Measurements from ENCODE around the gene PSMA6. TPM values are rescaled to one million over a fixed set of nuclear protein-coding genes. Genes with fewer than 3 reads are reported as not detected.

PSMA6 gene
- total and polyA plus RNA-seq, 2 of the 8 experiments (the other 6 are each of a cell fraction or from before 2014, with no cell fraction given): 180 to 238 TPM

- Histone ChIP-seq H2BK5ac (ENCODE audit: low read depth, low read length) (no peak overlapping the region), H2AFZ (ENCODE audit: low read length) (no peak overlapping the region), H2BK12ac (ENCODE audit: low read depth, low read length) (no peak overlapping the region), H2BK20ac (ENCODE audit: low read length) (no peak overlapping the region), H3K4me1 (replicated peaks in 1 of 4; ENCODE audit: control insufficient read depth in 3 of 4, insufficient read depth in 4 of 4, low read length in 3 of 4) (no peaks in the 10 kb centered on the region), H3K14ac (ENCODE audit: insufficient read length) (no peak overlapping the region), H3K18ac (ENCODE audit: extremely low read depth, low read length) (no peak overlapping the region), H4K8ac (ENCODE audit: extremely low read depth, insufficient read depth, low read length) (no peak overlapping the region), H4K20me1 (replicated peaks in 1 of 2; ENCODE audit: control insufficient read depth in 1 of 2, insufficient read depth in 2 of 2, low read length in 2 of 2) (no peaks in the 10 kb centered on the region), H3K79me1 (ENCODE audit: low read depth, low read length) (no peaks in the 10 kb centered on the region), H2BK120ac (replicated peaks; ENCODE audit: low read depth, low read length) (no peak overlapping the region), H3K23me2 (ENCODE audit: low read depth, low read length) (no peaks in the 10 kb centered on the region), H3K56ac (replicated peaks; ENCODE audit: insufficient read length, low read depth, low read length) (no peak overlapping the region), H3K27me3 (replicated peaks in 1 of 4; ENCODE audit: control insufficient read depth in 3 of 4, extremely low read depth in 1 of 4, insufficient read depth in 3 of 4, low read length in 3 of 4) (no peaks in the 10 kb centered on the region), H4K5ac (ENCODE audit: insufficient read length, low read depth, low read length) (no peak overlapping the region), H3K9me3 (ENCODE audit: insufficient read depth in 2 of 2, low read depth in 1 of 2, low read length in 1 of 2) (no peaks in the 10 kb centered on the region), H3K9ac (replicated peaks in 1 of 4; ENCODE audit: extremely low read depth in 1 of 4, low read depth in 3 of 4, low read length in 3 of 4) (no peak overlapping the region), H3K4ac (replicated peaks; ENCODE audit: insufficient read length, low read depth, low read length) (no peak overlapping the region), H4K91ac (replicated peaks; ENCODE audit: insufficient read length, low read length) (no peak overlapping the region), H3K4me3 (ENCODE audit: extremely low read depth in 1 of 4, insufficient read depth in 2 of 4, low read depth in 3 of 4, low read length in 4 of 4) (no peak overlapping the region), H2BK15ac (ENCODE audit: low read length) (no peak overlapping the region), H3K79me2 (ENCODE audit: control insufficient read depth in 1 of 2, insufficient read depth in 2 of 2, low read length in 2 of 2) (no peaks in the 10 kb centered on the region), H3K36me3 (ENCODE audit: control insufficient read depth in 2 of 4, insufficient read depth in 4 of 4, low read length in 3 of 4) (no peaks in the 10 kb centered on the region), H3K23ac (ENCODE audit: insufficient read length) (no peak overlapping the region), H3K4me2 (ENCODE audit: insufficient read depth in 1 of 2, low read depth in 2 of 2, low read length in 2 of 2) (no peak overlapping the region), H2AK5ac (ENCODE audit: low read depth, low read length) (no peak overlapping the region), H3K27ac (ENCODE audit: low read depth, low read length) (no peak overlapping the region)
- CTCF ChIA-PET (ENCODE audit: partially characterized antibody): interaction anchor here (0.8 to 1.2 kb wide), 5 partner anchors 10 to 148 kb away, joined by 3 to 6 read pairs (median 3); no protein-coding TSS in a partner anchor
- no peak for FAIRE-seq
- 74% methylated on average over 5 of the region's 5 CpGs; no CpG with 5 or more reads in 1 of the 2 experiments for WGBS, 2 experiments (ENCODE audit: extremely low coverage in 1 of 2, insufficient coverage in 1 of 2, insufficient read length in 1 of 2, insufficient replicate concordance in 2 of 2, low coverage in 1 of 2, low lambda C conversion rate in 2 of 2, missing lambda C conversion rate in 1 of 2)
- POLR2A ChIA-PET (ENCODE audit: partially characterized antibody): interaction anchor here (0.9 to 2.0 kb wide), 3 partner anchors 119 to 302 kb away, joined by 4 to 5 read pairs (median 4); partner anchors contain the start of genes NFKBIA and SRP54
- DNase-seq (ENCODE audit: low read depth in 1 of 2, low spot score in 2 of 2): no peak
- TF ChIP-seq ZNF274 (IDR thresholded peaks at IDR 0.05; ENCODE audit: borderline replicate concordance, extremely low read depth, low read length) (no peak), SIN3A (conservative IDR thresholded peaks at IDR 0.05 in 1 of 2, IDR thresholded peaks at IDR 0.05 in 1 of 2; ENCODE audit: low read depth in 1 of 2, low read length in 2 of 2) (no peak), ATF2 (IDR thresholded peaks at IDR 0.05; ENCODE audit: low read length) (no peak), CHD2 (IDR thresholded peaks at IDR 0.05; ENCODE audit: low read length) (no peak), TEAD4 (IDR thresholded peaks at IDR 0.05; ENCODE audit: low read depth, low read length) (no peak), GTF2F1 (IDR thresholded peaks at IDR 0.05; ENCODE audit: borderline replicate concordance, low read depth, low read length) (no peak), KDM5A (IDR thresholded peaks at IDR 0.05; ENCODE audit: low read length) (no peak), EGR1 (IDR thresholded peaks at IDR 0.05; ENCODE audit: borderline replicate concordance, low read depth, low read length) (no peak), PHF8 (conservative IDR thresholded peaks at IDR 0.05; ENCODE audit: low read depth, low read length) (no peak), EP300 (IDR thresholded peaks at IDR 0.05; ENCODE audit: borderline replicate concordance in 1 of 2, low read depth in 2 of 2, low read length in 2 of 2) (no peak)
These were observed 6.8 kb upstream of the PSMA6 start for GRCh38 chr14:35285168-35286002.
